GM10847 (cell line): ENCODE data around the gene BBS1.

Experiments used
- POLR2A ChIP-seq: IDR thresholded peaks from 2 replicates; pipeline ENCODE4 v1.6.1; 2011; ENCODE audit not compliant: insufficient read length; ENCODE audit errors: extremely low read depth

The BBS1 gene

DNA sequence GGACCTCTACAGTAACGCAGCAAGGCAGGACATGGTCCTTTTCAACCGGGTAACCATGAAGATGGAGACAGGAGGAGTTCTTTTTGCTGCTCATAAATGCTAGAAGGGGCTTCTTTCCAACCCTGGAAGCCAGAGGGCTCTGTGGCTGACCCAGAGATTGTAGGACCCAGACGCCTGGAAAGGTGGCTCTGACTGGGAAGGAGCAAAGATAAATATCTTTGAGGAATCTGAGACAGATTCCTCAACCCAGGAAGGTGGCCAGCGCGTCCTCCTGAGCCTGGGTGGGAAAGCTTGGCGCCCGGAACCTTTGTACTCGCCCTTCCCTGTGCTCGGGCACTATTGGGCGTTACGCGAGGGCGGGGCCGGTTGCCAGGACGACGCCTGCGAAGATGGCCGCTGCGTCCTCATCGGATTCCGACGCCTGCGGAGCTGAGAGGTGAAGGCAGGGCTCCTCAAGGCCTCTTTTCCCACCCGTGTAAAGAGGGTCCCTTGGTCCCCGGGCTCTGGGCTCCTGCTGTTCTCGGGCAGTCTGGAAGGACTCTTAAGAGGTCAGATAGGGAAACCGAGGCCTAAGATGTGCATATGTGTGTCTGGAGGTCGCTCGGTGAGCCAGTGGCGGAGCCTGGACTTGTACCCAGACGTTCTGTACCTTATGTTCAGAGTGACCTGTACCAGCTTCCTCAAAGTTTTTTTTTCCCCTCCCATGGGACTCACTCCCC is at the start of gene BBS1:
BBS1 (plus strand) TSS at position 365 of the 719 bp plus-strand sequence; CDS start at position 390, 25 bp downstream.
- TF ChIP-seq POLR2A, result peak; percentile 34

DNA sequence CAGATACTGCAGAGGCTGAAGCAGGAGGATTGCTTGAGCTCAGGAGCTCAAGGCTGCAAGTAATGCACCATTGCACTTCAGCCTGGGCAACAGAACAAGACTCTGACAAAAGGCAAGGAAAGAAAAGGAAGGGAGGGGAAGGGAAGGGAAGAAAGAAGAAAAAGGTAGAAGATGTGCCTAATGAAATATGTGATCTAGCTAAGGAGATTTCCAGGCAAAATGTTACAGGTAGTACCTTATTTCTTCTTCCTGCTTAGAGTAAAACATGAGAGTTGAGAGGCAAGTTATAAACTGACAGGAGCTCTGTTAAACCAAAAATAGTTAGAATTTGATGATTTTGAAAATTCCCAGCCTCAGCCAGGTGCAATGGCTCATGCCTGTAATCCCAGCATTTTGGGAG is 48.4 kb upstream of the BBS1 start:
- TF ChIP-seq POLR2A, result no peak

DNA sequence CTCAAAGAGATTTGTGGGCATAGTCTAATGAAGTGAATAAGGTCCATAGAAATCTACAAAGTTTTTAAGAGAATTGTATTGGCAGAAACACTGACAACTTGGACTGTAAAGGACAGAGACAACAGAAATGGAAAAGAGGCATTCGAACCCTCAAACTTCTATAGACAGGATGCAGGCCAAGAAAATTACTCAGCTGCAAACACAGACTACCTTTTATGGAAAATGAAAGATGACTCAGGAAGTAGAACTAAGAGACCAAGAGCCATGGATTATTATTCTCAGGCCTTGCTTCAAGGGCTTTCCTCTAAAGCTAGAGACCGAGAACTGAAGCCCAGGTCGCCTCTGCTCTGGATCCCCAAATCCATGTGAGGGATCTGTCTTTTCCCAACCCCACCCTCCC is 47.5 kb upstream of the BBS1 start:
- TF ChIP-seq POLR2A, result no peak

DNA sequence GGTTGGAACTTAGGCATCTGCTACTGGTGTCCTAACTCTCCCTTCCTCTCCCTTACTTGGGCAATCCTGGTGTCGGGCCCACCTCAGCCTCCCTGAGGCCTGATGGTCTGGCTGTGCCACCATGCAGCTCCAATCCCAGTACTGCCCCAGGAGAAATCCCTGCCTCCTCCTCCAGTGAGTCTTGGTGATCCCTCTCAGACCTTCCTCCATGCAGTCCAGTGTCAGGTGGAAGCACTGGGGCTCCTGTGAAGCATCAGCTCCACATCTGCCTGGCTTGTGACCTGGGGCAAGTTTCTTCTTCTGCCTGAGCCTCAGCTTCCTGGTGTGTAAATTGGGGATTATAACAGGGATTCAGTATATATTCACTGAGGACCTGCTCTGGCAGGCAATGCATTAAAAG is 45.5 kb upstream of the BBS1 start:
- no peak for TF ChIP-seq POLR2A

DNA sequence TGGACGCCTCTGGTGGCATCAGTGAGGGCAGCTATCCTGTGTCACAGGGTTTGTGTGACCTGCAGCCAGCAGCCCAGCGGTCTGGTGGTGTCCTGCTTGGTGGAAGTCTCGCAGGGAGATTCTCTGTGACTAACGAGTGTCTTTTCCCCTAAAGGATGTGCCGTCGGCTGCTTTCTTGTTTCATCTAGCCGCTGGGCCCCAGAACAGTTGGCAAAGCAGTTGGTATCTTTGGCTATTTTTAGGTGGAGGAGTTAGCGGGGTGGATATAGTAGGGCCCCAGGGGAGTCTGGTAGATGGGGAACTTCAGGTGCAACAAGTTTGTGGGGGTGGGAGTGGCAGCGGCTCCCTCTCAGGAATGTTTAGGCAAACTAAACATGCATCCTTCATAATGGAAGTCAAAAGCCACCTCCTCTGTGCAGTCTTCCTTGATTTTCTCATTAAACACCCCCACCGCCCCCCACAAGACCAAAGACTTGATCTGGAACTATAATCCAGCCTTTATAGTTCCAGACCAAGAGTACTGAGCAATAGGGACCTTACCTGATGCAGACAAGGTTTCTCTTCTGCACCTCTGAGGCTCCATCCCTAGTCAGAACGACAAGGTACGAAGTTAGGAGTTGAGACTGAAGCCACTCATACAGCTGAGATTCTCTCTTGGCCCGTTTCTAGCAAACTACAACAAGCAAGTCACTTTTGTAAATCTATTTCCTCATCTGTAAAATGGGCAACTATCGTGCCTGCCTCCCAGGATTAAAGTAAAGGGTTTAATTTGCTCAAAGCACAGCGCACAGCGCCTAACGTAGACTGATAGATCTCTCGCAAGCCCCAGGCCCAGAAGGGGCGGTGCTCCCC is 44.8 kb upstream of the BBS1 start:
- TF ChIP-seq POLR2A, result no peak

DNA sequence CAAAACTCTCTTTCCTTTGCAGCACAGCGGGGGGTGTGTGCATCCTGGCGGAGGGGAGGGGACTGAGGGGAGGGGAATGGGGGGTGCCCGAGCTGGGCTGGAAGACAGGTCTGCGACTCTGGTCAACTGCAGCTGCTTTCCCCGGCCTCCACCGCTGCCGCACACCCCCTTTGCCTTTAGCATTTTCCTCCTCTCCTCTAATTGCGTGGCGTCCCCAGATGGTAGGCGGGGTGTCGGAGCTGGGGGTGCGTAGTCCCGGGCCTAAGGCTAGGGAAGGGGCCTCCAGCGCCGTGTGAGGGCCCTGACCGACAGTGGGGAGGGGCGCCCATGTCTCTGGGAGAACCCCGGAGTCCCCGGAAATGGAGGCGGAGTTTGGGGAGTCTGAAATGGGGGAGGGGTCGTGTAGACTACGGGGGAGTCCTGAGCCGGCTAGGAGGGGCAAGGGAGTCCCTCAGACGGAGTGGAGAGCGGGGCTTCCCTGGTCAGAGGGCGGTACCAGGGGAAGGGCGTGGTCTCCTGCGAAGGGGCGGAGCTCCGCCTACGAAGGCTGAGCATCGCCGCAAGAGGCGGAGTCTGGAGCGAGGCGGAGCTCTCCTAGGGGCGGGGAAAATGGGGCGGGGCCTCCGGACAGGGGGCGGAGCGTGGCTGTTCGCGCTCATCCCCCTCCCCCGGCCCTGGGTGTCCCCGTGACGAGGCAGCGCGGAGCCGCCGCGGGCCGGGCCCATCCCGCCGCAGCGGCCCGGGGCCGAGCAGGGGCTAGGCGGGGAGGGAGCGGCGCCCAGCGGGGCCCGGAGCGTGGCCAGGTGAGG is 44.0 kb upstream of the BBS1 start, which contains the start of gene PELI3:
PELI3 (plus strand) TSS at position 681 of the 809 bp plus-strand sequence. CDS start 1,224 bp downstream, outside the sequence.
- no peak for TF ChIP-seq POLR2A

DNA sequence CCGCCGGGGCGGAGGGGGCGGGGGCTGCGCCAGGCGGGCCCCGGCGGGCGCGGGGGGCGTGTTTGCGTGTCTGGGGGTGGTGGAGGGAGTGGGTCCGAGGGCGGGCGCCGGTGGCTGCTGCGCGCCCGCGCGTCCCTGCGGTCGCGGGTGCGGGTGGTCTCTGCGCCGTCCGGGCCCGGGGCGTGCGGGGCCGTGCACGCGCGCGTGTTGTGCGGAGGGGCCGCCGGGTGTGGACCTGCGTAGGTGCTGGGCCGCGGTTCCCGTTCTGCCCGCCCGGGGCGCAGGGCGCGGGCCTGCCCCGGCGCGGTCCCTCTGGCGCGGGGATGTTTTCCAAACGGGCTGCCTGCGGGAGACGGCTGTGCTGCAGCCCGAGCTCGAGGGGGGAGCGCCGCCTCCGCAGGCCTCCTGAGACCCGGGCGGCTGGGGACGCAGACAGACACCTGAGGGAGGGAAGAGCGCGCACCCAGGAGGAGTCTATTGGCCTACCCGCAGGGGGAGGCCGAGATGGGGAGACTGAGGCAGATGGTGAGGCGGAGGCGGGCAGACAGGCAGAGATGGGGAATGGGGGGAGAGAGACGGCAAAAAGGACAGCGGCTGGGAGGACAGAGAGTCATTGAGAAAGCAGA is 43.3 kb upstream of the BBS1 start:
- no peak for TF ChIP-seq POLR2A

DNA sequence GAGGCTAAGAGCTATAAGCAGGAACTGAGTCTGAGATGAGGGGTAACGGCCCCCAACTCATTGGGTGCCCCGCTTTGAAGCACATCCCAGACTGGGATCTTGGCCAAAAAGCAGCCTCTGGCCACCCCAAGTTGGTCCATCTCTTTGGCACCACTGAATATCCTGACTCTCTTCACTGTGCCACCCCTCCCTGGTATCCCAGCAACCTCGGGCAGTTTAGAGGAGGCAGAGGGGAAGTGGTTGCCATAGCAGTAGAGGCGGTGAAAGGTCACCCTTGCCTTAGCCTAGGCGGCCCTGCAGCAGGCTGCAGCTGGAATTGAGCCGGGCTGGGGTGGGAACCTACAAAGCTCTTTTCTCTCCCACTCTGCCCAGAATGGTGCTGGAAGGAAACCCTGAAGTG is 42.7 kb upstream of the BBS1 start:
- TF ChIP-seq POLR2A, result no peak

DNA sequence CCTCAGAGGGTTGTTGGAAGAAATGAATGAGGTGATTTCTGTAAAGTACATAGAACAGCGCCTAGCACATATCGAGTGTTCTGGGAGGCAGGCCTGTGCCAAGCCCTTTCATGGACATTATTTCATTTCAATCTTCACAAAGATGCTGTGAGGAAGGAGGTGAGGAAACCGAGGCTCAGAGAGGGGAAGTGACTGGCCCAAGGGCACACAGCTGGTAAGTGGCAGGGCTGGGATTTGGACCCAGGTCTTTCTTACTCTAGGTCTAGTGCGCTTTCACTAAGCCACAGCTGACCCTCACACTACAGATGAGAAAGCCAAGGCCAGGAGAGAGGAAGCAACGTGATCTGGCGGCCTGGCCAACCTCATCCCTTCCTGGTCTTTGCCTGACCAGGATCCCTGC is 41.7 kb upstream of the BBS1 start:
- TF ChIP-seq POLR2A, result no peak

DNA sequence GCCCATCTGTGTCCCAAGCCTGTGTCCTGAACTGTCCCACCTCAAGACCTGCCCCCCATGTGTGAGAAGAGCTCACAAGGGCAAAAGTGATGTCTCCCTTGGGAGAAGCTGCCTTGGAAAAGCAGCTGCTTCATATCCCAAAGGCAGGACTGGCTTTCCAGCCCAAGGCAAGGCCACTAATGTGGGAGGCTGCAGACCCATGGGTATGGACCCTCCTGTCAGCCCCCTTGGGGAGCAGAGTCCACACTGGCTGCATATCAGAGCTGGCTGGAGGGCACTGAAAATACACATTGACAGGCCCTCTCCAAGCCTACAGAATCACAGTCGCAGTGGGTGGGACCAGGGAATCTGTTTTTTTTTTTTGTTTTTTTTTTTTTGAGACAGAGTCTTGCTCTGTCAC is 41.0 kb upstream of the BBS1 start:
- TF ChIP-seq POLR2A, result no peak

DNA sequence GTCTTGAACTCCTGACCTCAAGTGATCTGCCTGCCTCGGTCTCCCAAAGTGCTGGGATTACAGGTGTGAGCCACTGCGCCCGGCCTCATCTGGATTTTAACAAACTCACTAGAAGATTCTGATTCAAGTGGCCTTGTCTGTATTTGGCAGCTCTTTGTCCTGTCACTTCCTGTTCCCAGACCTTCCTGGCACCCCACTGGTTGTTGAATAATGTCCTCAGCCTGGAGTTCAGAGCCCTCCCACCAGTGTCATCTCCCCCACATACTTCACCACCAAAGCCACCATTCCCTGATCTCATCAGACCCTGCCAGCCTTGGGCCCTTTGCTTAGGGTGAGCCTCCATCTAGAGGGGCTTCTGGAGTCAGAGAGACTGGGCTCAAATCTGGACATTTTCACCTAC is 40.4 kb upstream of the BBS1 start:
- no peak for TF ChIP-seq POLR2A

DNA sequence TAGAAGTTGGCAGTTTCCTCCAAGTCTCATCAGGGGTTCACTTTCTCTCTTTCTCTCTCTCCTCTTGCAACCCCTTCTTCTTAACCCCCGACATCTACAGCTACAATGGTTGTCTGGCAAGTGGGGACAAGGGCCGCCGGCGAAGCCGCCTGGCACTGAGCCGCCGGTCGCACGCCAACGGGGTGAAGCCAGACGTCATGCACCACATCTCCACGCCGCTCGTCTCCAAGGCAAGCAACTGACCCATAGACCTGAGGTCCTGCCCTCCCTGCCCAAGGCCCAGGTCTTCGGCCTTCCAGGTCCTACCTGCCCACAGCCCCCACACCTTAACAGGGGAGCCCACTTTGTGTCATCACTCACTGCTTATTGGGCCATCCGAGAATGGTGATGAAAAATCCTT is 39.3 kb upstream of the BBS1 start:
- TF ChIP-seq POLR2A, result no peak

DNA sequence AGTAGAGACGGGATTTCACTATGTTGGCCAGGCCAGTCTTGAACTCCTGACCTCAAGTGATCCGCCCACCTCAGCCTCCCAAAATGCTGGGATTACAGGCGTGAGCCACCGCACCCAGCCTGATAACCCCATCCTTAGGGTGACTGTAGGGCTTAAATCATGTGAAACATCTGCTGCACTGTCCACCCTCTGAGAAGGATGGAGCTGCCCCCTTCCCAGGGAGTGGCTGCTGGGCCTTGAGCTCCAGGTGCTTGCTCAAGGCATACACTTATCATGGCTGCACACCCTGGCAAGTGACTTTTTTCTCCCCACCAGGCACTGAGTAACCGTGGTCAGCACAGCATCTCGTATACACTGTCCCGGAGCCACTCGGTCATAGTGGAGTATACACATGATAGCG is 38.4 kb upstream of the BBS1 start:
- no peak for TF ChIP-seq POLR2A

DNA sequence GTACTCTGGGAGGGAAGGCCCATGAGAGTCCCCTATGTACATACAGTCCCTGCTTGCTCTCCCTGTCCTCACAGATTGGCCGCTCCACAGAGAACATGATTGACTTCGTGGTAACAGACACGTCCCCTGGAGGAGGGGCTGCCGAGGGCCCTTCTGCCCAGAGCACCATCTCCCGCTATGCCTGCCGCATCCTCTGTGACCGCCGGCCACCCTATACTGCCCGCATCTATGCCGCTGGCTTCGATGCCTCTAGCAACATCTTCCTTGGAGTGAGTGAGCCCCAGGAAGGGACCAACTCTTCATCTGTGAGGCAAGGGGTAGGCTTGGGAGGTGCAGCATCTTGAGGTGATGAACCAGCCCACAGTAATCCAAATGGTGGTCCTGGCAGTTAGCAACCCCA is 37.3 kb upstream of the BBS1 start:
- TF ChIP-seq POLR2A, result no peak

DNA sequence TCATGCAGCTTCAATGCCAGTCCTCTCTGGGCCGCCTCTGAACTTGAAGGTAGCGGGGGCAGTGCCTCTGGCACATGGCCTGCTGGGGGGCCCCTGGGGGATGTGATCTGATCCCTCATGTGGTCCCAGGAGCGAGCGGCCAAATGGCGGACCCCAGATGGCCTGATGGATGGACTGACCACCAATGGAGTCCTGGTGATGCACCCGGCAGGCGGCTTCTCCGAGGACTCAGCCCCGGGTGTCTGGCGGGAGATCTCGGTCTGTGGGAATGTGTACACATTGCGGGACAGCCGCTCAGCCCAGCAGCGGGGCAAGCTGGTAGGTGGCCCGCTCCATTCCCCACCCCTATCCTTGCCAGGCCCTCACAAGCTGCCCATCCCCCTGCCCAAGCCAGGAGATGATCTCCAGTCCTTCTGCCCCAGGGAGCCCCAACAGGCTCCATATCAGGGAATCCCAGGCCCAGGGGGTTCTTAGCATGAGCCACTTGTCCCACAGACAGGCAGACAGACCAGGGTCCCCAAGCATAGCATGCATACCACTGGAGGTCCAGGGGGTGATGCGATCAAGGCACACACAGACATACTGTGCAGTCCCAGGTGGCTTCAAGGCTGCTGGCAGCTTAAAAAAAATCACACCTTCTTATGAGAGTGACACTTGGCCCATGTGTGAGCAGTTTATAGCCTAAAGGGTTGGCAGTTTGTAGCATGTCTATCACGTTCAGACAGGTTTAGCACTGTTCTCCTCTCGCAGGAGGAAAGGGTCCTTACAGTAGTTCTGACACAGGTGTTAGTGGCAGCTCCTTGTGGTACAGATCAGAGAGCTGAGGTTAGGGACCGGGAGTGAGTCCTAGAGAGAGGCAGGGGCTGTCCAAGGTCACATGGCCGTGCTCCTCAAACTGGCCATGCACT is 36.6 kb upstream of the BBS1 start:
- TF ChIP-seq POLR2A, result no peak
